GM12874 (cell line): ENCODE results near the gene RPGRIP1L.

ENCODE experiments used
- TF ChIP-seq, protein P1 (sequence below): IDR thresholded peaks from 2 replicates; pipeline ENCODE4 v1.5.1; 2011; ENCODE audit warnings: low read depth, mild to moderate bottlenecking, control low read depth, low read length, moderate library complexity; ENCODE audit not compliant: insufficient read depth

RPGRIP1L gene

DNA sequence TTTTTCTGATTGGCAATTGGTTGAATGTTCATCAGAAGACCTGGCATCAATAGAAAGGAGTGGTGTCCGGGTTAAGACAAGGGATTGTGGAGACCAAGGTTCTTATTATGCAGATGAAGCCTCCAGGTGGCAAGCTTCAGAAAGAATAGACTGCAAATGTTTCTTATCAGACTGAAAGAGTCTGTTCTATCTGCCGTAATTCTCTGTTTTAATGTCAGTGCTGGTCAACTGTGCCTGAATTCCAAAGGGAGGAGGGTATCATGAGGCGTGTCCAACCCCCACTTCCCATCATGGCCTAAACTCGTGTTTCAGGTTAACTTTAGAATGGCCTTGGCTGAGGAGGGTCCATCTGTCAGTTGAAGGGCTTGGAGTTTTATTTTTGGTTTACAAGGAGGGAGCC, 140.2 kb downstream of the RPGRIP1L start:
- TF ChIP-seq, protein P1, sequence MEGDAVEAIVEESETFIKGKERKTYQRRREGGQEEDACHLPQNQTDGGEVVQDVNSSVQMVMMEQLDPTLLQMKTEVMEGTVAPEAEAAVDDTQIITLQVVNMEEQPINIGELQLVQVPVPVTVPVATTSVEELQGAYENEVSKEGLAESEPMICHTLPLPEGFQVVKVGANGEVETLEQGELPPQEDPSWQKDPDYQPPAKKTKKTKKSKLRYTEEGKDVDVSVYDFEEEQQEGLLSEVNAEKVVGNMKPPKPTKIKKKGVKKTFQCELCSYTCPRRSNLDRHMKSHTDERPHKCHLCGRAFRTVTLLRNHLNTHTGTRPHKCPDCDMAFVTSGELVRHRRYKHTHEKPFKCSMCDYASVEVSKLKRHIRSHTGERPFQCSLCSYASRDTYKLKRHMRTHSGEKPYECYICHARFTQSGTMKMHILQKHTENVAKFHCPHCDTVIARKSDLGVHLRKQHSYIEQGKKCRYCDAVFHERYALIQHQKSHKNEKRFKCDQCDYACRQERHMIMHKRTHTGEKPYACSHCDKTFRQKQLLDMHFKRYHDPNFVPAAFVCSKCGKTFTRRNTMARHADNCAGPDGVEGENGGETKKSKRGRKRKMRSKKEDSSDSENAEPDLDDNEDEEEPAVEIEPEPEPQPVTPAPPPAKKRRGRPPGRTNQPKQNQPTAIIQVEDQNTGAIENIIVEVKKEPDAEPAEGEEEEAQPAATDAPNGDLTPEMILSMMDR, result no peak

DNA sequence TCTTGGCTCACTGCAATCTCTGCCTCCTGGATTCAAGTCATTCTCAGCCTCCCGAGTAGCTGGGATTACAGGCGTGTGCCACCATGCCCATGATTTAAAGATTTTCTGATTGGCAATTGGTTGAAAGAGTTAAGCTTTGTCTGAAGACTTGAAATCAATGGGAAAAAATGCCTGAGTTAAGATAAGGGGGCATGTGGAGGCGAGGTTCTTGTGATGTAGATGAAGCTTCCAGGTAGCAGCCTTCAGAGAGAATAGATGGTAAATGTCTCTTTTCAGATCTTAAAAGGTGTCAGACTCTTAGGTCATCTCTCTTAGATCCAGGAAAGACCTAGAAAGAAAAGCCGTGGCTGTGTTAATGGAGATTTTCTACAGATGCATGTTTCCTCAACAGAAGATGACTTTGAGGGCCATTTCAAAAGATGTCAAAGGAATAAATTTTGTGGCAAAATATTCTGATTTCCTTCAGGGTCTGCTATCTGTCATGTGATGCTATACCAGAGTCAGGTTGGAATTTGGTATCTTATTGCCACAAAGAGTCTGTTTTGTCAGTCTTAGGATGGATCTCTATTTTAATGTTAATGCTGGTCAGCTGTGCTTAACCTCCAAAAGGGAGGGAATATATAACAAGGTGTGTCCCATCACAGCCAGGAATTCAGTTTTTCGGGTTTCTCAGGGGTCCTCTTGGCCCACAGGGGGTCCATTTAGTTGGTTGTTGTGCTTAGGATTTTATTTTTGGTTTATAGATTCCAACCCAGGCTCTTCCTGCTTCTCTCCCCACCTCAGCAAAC, 142.4 kb downstream of the RPGRIP1L start:
- TF ChIP-seq, protein P1, result no peak

- TF ChIP-seq, protein P1, result no peak
Measured at GRCh38 chr16:53559270-53559951, 144.2 kb downstream of the RPGRIP1L start.

DNA sequence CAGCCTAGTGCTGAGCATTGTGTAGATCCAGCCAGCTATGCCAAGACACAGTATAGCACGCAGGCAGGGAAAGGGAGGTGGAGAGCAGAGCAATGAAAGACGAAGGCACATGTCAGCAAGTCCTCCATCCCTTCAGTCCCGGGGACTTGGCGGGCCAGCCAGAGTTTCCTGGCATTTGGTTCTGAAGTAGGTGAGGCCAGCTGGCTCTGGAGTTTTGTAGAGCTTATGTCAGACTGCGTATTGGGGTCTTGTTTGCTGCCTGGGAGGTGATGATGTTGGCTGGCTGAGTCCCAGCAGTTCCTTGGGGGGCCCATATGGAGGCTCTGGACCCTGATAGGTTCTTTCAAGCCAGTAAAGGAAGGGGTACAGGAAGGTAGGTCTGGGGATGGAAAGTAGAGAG, 144.9 kb downstream of the RPGRIP1L start:
- TF ChIP-seq, protein P1, result no peak

DNA sequence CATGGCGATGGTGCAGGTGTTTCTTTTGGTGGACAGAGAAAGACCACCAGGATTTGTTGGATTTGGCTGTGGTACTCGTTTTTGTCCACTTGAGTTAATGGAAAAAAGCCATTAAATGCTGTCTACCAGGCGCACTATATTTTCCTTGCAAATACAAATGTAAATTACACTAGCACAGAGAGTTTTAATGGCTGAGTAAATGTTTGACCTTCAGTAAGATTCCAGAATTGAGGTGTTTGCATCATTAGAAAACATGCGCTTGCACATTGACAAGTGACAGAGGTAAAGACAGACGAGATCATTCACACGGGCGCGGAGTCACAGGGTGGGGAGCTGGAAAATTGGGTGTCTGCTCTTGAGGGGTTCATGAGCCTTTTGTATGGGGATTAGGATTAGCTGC, 147.1 kb downstream of the RPGRIP1L start:
- TF ChIP-seq, protein P1, result no peak

GRCh38 chr16:53549970-53550690, 153.5 kb downstream of the RPGRIP1L start:
- TF ChIP-seq, protein P1, result peak; percentile 54
